Natural killer cell treated with Interleukin-12 subunit alpha and Interleukin-12 subunit beta and Interleukin-15 and Interleukin-18, amount 100 ng/mL, for 72 hours (primary cell): ENCODE results near the gene BAG5. TPM values are rescaled to one million over a fixed set of nuclear protein-coding genes. Genes with fewer than 3 reads are reported as not detected.
"Not testable (repeated sequence)": the region's sequence is repeated elsewhere in the genome, so short reads cannot be mapped to it uniquely, and the experiment has no call there.

Experiments
- ATAC-seq, 2 donors: fragments of 150-1000 bp; cut with Tn5 transposase in 1 of 2; sonication (Bioruptor Pico), chemical (Tn5 transposase) in 1 of 2; 2 replicates each; pipeline ENCODE4 v1.10.0; 2021
- DNase-seq: peaks from one replicate; pipeline ENCODE4 v3.0.0; 2022; ENCODE audit warnings: low spot score
- H3K27ac Mint-ChIP-seq, 2 donors: 1 replicate in 1 of 2; 2 replicates in 1 of 2; pipeline ENCODE4 v1.8.0; 2022; ENCODE audit warnings: mixed read lengths in 2 of 2, mild to moderate bottlenecking in 1 of 2, moderate library complexity in 1 of 2
- H3K27me3 Mint-ChIP-seq, 2 donors: 1 replicate in 1 of 2; 2 replicates in 1 of 2; pipeline ENCODE4 v1.8.0; 2022; ENCODE audit warnings: mixed read lengths in 2 of 2
- H3K36me3 Mint-ChIP-seq: one replicate; pipeline ENCODE4 v1.8.0; 2022; ENCODE audit warnings: mixed read lengths
- H3K4me1 Mint-ChIP-seq, 2 donors: 1 replicate in 1 of 2; 2 replicates in 1 of 2; pipeline ENCODE4 v1.8.0; 2022; ENCODE audit warnings: low read depth in 2 of 2, mixed read lengths in 2 of 2, mild to moderate bottlenecking in 1 of 2
- H3K4me3 Mint-ChIP-seq: one replicate; pipeline ENCODE4 v1.8.0; 2022; ENCODE audit warnings: mixed read lengths
- H3K9me3 Mint-ChIP-seq: 2 replicates; pipeline ENCODE4 v1.8.0; 2022; ENCODE audit warnings: mixed read lengths
- total RNA-seq, 2 donors: library from RNA; stranded (reverse); gene quantifications; one replicate each; pipeline ENCODE4 v1.2.3, GENCODE V29; 2022

The BAG5 gene
- total RNA-seq, 2 donors from 2014 or later, result 27.4 to 29.6 TPM

DNA sequence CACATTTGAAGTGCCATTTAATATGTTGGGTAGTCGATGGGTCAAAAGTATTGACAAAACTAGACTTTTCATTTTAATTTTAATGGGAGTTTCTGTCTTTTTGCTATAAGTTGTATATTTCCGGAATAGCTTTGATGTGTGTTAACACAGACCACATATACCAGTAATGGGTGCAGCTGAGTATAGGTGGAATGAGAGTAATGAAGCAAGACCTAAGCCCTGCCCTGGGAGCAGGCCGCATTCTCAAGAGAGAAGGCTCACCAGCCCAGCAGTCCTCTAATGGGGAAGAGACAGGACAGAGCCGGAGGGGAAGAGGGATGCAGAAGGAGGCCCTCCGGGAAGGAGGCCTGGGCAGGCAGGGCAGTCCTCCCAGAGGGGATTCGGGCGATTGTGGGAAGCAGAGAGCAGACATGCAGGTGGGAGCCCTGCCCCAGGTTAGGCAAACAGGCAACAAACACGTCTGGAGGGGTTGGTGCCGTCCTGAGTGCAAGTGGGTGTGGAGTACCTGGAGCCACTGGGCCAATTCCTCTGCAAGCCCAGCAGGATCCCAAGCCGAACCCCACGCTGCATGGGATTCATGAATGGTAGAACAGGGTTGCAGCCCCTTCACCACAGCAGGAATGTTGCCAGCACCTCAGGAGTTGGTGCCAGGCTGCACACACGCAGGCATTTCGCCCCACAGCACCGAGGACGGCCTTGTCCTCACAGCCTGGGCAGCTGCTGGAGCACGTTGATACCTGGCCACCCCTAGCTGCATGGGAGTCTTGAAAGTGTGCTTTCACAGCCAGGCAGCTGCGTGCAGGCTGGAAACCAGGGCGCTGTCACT lies 47.6 kb downstream of the BAG5 start:
- H3K36me3 Mint-ChIP-seq, result no peaks in the 10 kb centered on the region
- no peak overlapping the region for H3K27ac Mint-ChIP-seq
- no peak overlapping the region for H3K4me3 Mint-ChIP-seq
- peaks cover 0 to 2% of the 10 kb centered on the region in 2 donors for H3K27me3 Mint-ChIP-seq
- ATAC-seq (no peak), DNase-seq (peak; percentile 40)
- H3K9me3 Mint-ChIP-seq, result no peaks in the 10 kb centered on the region
- peaks cover 0 to 6% of the 10 kb centered on the region in 2 donors for H3K4me1 Mint-ChIP-seq

DNA sequence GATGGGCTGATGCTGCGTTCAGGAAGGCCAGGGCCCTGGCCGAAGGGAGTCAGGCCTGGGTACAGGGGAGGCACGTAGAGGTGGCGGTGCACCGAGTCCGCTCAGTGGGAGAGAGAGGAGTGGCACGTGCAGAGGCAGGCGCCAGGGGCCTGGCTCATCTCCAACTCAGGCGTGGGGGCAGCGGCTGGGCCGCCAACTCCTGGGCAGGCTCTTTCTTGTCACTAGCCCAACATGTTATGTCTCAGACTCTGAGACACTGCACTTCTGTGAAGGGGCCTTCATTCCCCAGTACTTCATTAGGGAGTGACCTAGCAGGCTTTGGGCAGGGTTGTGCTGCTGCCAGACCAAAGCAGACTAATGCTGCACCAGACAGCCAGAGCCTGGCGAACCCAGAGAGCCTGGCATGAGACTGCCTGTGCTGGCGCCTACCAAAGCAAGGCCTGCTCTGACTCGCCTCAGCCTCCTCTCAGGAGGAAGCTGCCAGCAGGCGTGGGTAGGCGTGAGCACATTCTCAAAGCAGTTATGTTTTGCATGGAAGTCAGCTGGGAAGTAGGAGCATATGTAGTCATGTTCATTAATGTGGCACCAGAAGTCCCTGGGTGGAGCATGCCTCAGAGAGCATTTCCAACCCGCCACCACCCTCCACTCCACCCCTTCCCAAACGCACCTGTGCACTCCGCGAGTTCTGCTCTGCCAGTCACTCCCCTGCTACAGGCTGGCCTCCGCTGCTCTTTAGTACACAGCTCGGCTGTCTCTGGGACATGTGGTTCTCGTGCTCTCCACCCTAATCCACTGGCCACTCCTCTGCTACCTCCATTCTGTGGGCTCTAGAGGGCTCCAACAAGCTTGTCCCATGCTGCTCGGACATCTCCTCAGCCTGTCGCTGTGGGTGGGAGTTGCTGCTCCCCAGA lies 49.5 kb downstream of the BAG5 start:
- DNase-seq (no peak), ATAC-seq (no peak)
- Mint-ChIP-seq H3K27ac (no peak overlapping the region), H3K4me1 (peaks cover 0 to 3% of the 10 kb centered on the region in 2 donors), H3K9me3 (no peaks in the 10 kb centered on the region), H3K4me3 (no peak overlapping the region), H3K27me3 (no peaks in the 10 kb centered on the region), H3K36me3 (peaks cover 4% of the 10 kb centered on the region)

DNA sequence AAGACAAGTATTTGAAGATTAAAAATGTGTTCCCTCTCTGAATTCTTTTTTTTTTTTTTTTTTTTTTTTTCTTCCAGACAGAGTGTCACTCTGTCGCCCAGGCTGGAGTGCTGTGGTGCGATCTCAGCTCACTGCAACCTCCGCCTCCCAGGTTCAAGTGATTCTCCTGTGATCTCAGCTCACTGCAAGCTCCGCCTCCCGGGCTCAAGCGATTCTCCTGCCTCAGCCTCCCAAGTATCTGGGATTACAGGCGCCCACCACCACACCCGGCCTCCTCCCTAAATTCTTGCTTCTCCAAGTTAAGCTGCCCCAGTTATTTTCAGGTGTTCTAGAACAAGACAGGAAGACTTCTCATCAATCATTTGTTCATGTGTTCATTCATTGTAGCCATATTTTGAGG lies 50.3 kb downstream of the BAG5 start:
- not testable (repeated sequence) for H3K27me3 Mint-ChIP-seq, H3K27ac Mint-ChIP-seq, H3K4me3 Mint-ChIP-seq, H3K4me1 Mint-ChIP-seq, H3K9me3 Mint-ChIP-seq, DNase-seq, ATAC-seq, H3K36me3 Mint-ChIP-seq

DNA sequence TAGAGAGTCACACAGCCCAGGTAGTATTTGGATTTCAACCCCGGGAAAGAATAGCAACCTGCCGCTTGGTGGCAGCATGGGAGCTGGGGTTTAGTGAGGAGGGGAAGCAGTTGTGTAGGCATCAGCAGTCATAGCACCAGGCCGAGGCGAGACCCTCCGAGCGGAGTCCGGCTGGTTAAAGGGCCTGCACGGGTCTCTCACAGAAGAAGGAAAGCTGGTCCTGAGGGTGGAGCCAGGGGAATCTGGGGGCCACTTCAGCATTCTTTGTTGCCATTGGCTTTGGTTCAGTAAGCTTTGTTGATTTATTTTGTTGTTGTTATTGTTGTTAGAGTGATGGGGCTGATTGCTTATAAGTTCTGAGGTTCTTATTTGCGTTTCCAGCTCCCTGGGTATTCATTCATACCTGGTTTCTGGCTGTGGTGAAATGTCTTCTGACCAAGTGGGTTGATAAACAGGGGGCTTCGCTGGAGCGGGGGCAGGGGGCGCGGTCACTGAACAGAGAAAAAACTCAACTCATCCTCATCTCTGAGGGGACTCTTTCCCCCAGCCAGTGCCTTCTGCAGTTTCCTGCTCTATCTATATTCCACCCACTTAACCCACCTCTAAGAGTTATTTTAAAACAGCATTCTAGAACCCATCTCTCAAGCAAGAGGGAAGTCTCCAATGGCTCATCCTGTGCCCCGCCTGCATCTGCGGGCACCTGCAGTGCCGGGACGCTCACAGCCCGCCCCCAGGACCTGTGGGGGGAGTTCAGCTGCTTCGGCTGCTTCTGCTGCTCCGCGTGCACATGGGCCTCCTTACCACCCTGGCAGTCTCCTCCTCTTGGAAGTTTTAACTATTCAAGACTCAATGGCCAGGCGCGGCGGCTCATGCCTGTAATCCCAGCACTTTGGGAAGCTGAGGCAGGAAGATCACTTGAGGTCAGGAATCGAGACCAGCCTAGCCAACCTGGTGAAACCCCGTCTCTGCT lies 51.4 kb downstream of the BAG5 start:
- no peaks in the 10 kb centered on the region for H3K9me3 Mint-ChIP-seq
- peaks cover 0 to 3% of the 10 kb centered on the region in 2 donors for H3K4me1 Mint-ChIP-seq
- H3K27ac Mint-ChIP-seq, result no peak overlapping the region
- DNase-seq (no peak), ATAC-seq (no peak)
- H3K4me3 Mint-ChIP-seq, result no peak overlapping the region
- peaks cover 8% of the 10 kb centered on the region for H3K36me3 Mint-ChIP-seq
- no peaks in the 10 kb centered on the region for H3K27me3 Mint-ChIP-seq

DNA sequence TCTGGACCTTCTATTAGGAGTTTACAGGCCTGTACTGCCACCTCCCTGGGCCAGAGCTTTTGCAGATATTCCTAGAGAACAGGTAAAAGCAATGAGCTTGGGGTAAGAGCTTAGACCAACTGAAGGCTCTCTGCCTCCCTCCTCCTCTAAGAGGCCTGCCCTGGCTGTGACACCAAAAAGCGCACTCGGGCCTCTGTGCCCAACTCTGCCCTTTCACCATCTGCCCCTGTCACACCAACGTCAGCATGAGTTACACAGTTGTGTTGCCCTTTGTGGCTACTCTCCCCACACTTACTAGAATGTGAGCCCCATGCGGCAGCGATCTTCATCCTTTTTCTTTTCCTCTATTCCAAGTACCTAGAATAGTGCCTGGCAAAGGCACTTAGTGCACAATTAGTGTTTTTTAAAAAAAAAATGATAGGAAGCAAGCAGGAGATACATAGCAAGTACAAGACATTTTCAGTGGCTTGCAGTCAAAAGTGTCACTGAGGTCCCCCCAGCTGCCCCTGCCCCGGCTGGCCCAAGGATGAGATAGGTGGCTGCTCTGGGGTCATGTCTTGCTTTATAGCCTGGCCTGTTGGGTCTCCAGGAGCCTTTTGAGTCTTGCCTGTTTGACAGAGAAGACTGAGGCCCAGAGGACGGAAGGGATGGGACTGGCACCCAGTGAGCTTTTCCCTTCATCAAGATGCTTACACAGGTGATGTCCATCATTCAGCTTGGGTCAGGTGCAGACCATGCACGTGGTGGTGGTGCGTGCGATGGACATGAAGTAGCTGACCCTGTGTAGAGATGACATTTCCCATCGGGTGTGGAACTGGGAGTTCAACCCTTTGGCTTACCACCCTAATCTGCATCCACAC lies 52.4 kb downstream of the BAG5 start:
- Mint-ChIP-seq H3K36me3 (peaks cover 13% of the 10 kb centered on the region), H3K4me1 (peaks cover 0 to 8% of the 10 kb centered on the region in 2 donors), H3K27ac (peak overlapping the region in 1 of 2 donors; percentile 47)

DNA sequence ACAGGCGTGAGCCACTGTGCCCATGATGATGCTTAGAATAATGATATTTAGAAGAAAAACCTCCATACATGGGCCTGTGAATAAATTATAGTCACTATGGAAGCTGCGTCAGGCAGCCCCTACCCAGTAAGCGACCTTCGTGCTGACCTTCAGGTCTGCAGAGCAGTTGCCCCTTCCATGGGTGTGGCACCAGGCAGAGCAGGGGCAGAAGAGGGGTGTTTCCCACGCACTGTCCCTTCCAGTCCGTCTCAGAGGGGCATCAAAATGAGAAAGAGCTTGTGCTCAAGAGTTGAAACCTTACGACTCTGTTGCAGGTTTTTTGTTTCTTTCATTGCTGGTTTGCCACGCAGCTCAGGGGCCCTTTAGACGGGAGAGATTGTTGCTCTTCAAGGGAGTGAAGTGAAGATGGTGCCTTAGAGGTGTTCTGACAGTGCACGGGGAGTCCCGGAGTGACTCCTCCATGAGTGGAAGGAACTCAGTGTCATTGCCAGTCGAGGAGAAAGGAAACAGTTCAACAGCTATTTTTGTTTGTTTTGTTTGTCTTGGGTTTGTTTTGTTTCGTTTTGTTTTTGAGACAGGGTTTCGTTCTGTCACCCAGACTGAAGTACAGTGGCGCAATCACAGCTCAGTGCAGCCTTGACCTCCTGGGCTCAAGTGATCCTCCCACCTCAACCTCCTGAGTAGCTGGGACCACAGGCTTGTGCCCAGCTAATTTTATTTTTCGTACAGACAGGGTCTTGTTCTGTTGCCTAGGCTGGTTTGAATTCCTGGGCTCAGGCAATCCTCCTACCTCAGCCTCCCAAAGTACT lies 53.7 kb downstream of the BAG5 start:
- Mint-ChIP-seq H3K4me1 (peaks cover 0 to 11% of the 10 kb centered on the region in 2 donors), H3K27ac (no peak overlapping the region), H3K9me3 (no peaks in the 10 kb centered on the region), H3K4me3 (no peak overlapping the region), H3K27me3 (no peaks in the 10 kb centered on the region), H3K36me3 (peaks cover 16% of the 10 kb centered on the region)
- DNase-seq (no peak), ATAC-seq (no peak)

More for the DNA sequence above, 52.4 kb downstream of the BAG5 start:
- H3K27me3 Mint-ChIP-seq, result no peaks in the 10 kb centered on the region
- DNase-seq (no peak), ATAC-seq (no peak)
- H3K4me3 Mint-ChIP-seq, result no peak overlapping the region
- no peaks in the 10 kb centered on the region for H3K9me3 Mint-ChIP-seq

DNA sequence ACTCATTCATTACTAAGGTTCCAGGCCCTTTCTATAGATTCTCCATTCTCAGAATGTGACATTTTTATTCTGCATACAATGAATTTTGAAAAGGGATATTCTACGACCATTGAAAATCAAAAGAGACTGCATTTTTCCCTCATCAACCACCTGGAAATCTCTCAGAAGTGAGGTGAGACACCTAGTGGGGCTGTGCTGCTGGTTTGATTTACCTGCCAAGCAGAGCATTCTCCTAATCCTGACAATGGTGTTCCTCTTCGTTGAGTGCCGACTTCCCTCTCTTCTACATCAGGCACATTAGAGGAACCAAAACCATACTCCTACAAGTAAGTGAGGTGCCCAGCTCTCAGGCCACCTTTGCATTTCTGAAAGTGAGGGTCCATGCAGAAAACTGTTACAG lies 54.7 kb downstream of the BAG5 start:
- peaks cover 0 to 11% of the 10 kb centered on the region in 2 donors for H3K4me1 Mint-ChIP-seq

More for the DNA sequence above, 54.7 kb downstream of the BAG5 start:
- H3K27me3 Mint-ChIP-seq, result no peaks in the 10 kb centered on the region
- no peaks in the 10 kb centered on the region for H3K9me3 Mint-ChIP-seq
- H3K4me3 Mint-ChIP-seq, result no peak overlapping the region
- peak overlapping the region in 1 of 2 donors; percentile 73 for H3K27ac Mint-ChIP-seq
- DNase-seq (no peak), ATAC-seq (no peak)
- H3K36me3 Mint-ChIP-seq, result peaks cover 23% of the 10 kb centered on the region

Other genes with a start within 250 kb of the BAG5 start
- gene EIF5, start 228.4 kb downstream of the BAG5 start, total RNA-seq, result 100 to 1,000 TPM; 246 to 316 TPM
- 100 to 1,000 TPM; 101 to 165 TPM for gene MARK3, start 177.2 kb downstream of the BAG5 start, total RNA-seq
- 1 to 10 TPM; 3.0 to 4.6 TPM for gene CKB, start 39.8 kb downstream of the BAG5 start, total RNA-seq
- 10 to 100 TPM; 13.2 to 29.7 TPM for gene TRMT61A, start 33.5 kb downstream of the BAG5 start, total RNA-seq
- 10 to 100 TPM; 35.8 to 38.3 TPM for gene COA8, start 303 bp upstream of the BAG5 start, total RNA-seq
- 100 to 1,000 TPM; 150 to 189 TPM for gene KLC1, start 66.6 kb upstream of the BAG5 start, total RNA-seq
- gene XRCC3, start 152.8 kb upstream of the BAG5 start, total RNA-seq, result 100 to 1,000 TPM in 1 of 2 donors, 10 to 100 TPM in 1; 37.3 to 112 TPM
- gene ZFYVE21, start 153.2 kb upstream of the BAG5 start, total RNA-seq, result 10 to 100 TPM; 13.0 to 22.0 TPM